Breast epithelium (tissue), 4 donors: ENCODE results near the gene GALNT6. TPM values are rescaled to one million over a fixed set of nuclear protein-coding genes. Genes with fewer than 3 reads are reported as not detected.

Experiments
- DNase-seq, 2 donors: peaks; one replicate each; pipeline ENCODE4 v3.0.0-alpha.2; 2019; ENCODE audit warnings: low spot score in 2 of 2
- H3K27ac ChIP-seq, 2 donors: fragments of 200-600 bp; sonication (generic) in 1 of 2; one replicate each; pipeline ENCODE4 v1.5.1; 2016 to 2019; ENCODE audit warnings: mild to moderate bottlenecking in 1 of 2
- H3K27me3 ChIP-seq, 2 donors: fragments of 200-600 bp; sonication (generic) in 1 of 2; one replicate each; pipeline versions ENCODE4 v1.5.1 to v1.6.0; 2017 to 2019; ENCODE audit warnings: control low read depth in 1 of 2, mild to moderate bottlenecking in 1 of 2
- H3K36me3 ChIP-seq: fragments of 200-600 bp; one replicate; pipeline ENCODE4 v1.5.1; 2019
- H3K4me1 ChIP-seq, 2 donors: fragments of 200-600 bp; sonication (generic); one replicate each; pipeline ENCODE4 v1.5.1; 2016 to 2019; ENCODE audit warnings: control low read depth in 1 of 2
- H3K4me3 ChIP-seq, 3 donors: fragments of 200-600 bp; sonication (generic); 1 replicate in 2 of 3; 2 replicates in 1 of 3; pipeline ENCODE4 v1.5.1; 2016 to 2019; ENCODE audit warnings: mild to moderate bottlenecking in 3 of 3, moderate library complexity in 2 of 3
- H3K9me3 ChIP-seq, 2 donors: fragments of 200-600 bp; sonication (generic) in 1 of 2; one replicate each; pipeline ENCODE4 v1.5.1; 2016 to 2019; ENCODE audit warnings: control low read depth in 1 of 2
- CTCF ChIP-seq, 3 donors: fragments of 450-650 bp; IDR thresholded peaks; one replicate each; pipeline ENCODE4 v1.5.1; 2016 to 2017; ENCODE audit warnings: antibody characterized with exemption in 3 of 3, mild to moderate bottlenecking in 3 of 3, moderate library complexity in 3 of 3
- POLR2A ChIP-seq: fragments of 450-650 bp; IDR thresholded peaks from one replicate; pipeline ENCODE4 v1.6.1; 2016; ENCODE audit warnings: antibody characterized with exemption, mild to moderate bottlenecking, moderate library complexity
- POLR2AphosphoS5 ChIP-seq, 3 donors: sonication (generic); formaldehyde crosslinking; IDR thresholded peaks; one replicate each; pipeline ENCODE4 v1.6.1; 2017; ENCODE audit warnings: antibody characterized with exemption in 3 of 3
- intact Hi-C: fragments of 100-400 bp; cut with DNase I; formaldehyde crosslinking; loops from one replicate; pipeline ENCODE4 v1.15.1; 2023; ENCODE audit warnings: low total_unique reads
- total RNA-seq, 3 donors: library from RNA; depleted of rRNA; stranded (reverse); fragments of >200 nt; gene quantifications; one replicate each; pipeline ENCODE4 v1.1.0, GENCODE V29; 2016

GALNT6 gene
- total RNA-seq, 3 donors from 2014 or later, result 5.8 to 55.8 (median 48.2) TPM

- H3K27ac ChIP-seq, result no peak overlapping the region
- peak overlapping the region; percentile 34 to 74 (median 56) for H3K4me3 ChIP-seq
- H3K4me1 ChIP-seq, result no peaks in the 10 kb centered on the region
- no peaks in the 10 kb centered on the region for H3K9me3 ChIP-seq
- intact Hi-C loops, result no loop called here
- H3K36me3 ChIP-seq, result no peaks in the 10 kb centered on the region
- no peaks in the 10 kb centered on the region for H3K27me3 ChIP-seq
- DNase-seq, result no peak
- TF ChIP-seq POLR2AphosphoS5 (IDR thresholded peaks at IDR 0.05), result no peak
- no peak for TF ChIP-seq CTCF (IDR thresholded peaks at IDR 0.05)
- no peak for TF ChIP-seq POLR2A
Observed at GRCh38 chr12:51424094-51424661, 33.0 kb upstream of the GALNT6 start.

- no peaks in the 10 kb centered on the region for H3K36me3 ChIP-seq
- no peaks in the 10 kb centered on the region for H3K27me3 ChIP-seq
- H3K9me3 ChIP-seq, result no peaks in the 10 kb centered on the region
- H3K4me3 ChIP-seq, result no peak overlapping the region
- no peaks in the 10 kb centered on the region for H3K4me1 ChIP-seq
- H3K27ac ChIP-seq, result no peak overlapping the region
- intact Hi-C loops, result no loop called here
- TF ChIP-seq CTCF (IDR thresholded peaks at IDR 0.05) (peak; percentile 35 to 45 (median 40)), POLR2AphosphoS5 (IDR thresholded peaks at IDR 0.05) (no peak)
- DNase-seq, result peak in 1 of 2 donors; percentile 24
Observed at GRCh38 chr12:51421266-51421884, 30.2 kb upstream of the GALNT6 start.

- intact Hi-C loops, result no loop called here
- no peak for TF ChIP-seq CTCF (IDR thresholded peaks at IDR 0.05)
- no peak for TF ChIP-seq POLR2AphosphoS5 (IDR thresholded peaks at IDR 0.05)
- no peak for TF ChIP-seq POLR2A
- H3K4me3 ChIP-seq, result no peak overlapping the region
- no peaks in the 10 kb centered on the region for H3K36me3 ChIP-seq
- H3K27me3 ChIP-seq, result no peaks in the 10 kb centered on the region
- DNase-seq, result no peak
- H3K27ac ChIP-seq, result no peak overlapping the region
- H3K9me3 ChIP-seq, result no peaks in the 10 kb centered on the region
- no peaks in the 10 kb centered on the region for H3K4me1 ChIP-seq
Observed at GRCh38 chr12:51419425-51420193, 28.4 kb upstream of the GALNT6 start.

GRCh38 chr12:51417826-51418225, 26.6 kb upstream of the GALNT6 start:
- Histone ChIP-seq H3K27ac (no peak overlapping the region), H3K36me3 (no peaks in the 10 kb centered on the region), H3K4me1 (no peaks in the 10 kb centered on the region), H3K4me3 (no peak overlapping the region), H3K27me3 (no peaks in the 10 kb centered on the region), H3K9me3 (no peaks in the 10 kb centered on the region)
- intact Hi-C loops, result no loop called here
- no peak for DNase-seq
- no peak for TF ChIP-seq POLR2A
- no peak for TF ChIP-seq CTCF (IDR thresholded peaks at IDR 0.05)
- no peak for TF ChIP-seq POLR2AphosphoS5 (IDR thresholded peaks at IDR 0.05)

GRCh38 chr12:51415931-51416330, 24.7 kb upstream of the GALNT6 start:
- intact Hi-C loops, result no loop called here
- no peaks in the 10 kb centered on the region for H3K9me3 ChIP-seq
- no peak for DNase-seq
- TF ChIP-seq CTCF (IDR thresholded peaks at IDR 0.05) (no peak), POLR2A (no peak), POLR2AphosphoS5 (IDR thresholded peaks at IDR 0.05) (no peak)
- no peaks in the 10 kb centered on the region for H3K36me3 ChIP-seq
- no peaks in the 10 kb centered on the region for H3K27me3 ChIP-seq
- no peak overlapping the region for H3K27ac ChIP-seq
- no peak overlapping the region for H3K4me3 ChIP-seq
- no peaks in the 10 kb centered on the region for H3K4me1 ChIP-seq
